GM19455 (cell line): ENCODE measurements around the gene LLCFC1.

ENCODE experiments used
- ATAC-seq: cut with Tn5 transposase; IDR thresholded peaks from one replicate; pipeline ENCODE4 v1.9.1; 2021; ENCODE audit not compliant: unreplicated experiment

LLCFC1 gene

GRCh38 chr7:142939226-142939910, at the start of gene LLCFC1:
Gene LLCFC1, plus strand, starts transcription at chr7:142939484. Its CDS starts 138 bp downstream, at chr7:142939622.
- no peak for ATAC-seq

DNA sequence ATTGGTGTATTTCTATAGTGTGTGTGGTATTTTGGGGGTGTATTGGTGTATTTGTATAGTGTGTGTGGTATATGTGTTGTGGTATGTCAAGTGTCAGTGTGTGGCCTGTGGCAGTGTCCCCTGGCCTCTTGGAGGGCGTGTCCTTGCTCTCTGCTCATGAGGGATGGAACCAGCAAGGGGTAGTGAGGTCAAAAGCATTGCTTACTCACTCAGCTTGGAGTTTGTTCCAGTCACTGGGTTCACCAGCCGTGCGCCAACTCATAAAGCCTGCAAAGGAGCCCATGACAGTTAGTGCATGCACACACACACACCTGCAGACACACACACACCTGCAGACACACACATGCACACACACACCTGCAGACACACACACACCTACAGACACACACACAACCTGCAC, 49.5 kb upstream of the LLCFC1 start:
- no peak for ATAC-seq

- ATAC-seq: no peak
Measured at GRCh38 chr7:142890874-142891485, 48.3 kb upstream of the LLCFC1 start.

DNA sequence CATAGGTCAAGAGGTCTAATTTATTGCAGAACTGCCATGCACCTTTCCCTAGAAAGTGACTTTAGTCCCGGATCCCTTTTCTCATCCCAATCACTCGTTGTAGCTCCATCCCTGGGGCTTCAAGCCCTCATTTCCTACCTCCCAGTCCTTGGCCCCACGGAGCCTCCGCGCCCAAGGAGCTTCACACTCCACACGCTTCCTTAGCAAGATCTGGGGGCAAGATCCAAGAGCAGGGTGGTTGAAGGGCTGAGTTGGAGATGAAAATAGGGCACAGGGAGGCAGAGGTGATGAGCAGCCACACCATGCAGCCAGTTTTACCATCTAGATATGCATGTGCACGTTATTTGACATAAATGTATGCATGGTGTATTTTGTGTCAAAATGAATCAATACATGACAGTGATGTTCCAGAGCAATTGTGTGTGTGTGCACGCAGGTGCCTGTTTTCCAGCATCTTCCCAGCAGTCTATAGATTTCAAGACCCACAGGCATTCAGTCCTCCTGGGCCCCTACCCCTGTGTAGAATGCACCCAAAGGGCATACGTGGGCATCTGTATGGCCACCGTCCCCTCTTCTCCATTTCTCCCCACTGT, 47.7 kb upstream of the LLCFC1 start:
- no peak for ATAC-seq

DNA sequence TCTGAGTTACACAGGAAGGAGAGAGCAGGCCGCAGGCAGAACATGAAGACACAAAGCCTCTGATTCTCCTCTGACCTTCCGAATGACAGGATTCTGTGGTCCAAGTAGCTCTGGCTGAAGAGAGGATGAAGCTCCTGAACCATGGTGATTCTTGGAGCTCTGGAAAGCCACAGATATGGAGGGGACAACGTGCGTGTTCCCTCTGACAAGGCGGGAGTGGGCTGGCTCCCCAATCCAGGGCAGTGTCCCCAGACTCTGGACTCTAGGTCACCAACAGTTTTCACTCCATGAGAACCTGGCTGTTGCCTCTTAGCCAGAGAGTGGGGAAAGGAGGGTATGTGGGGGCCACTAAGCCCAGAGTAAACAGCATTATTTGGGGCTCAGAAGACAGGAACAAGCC, 46.3 kb upstream of the LLCFC1 start:
- ATAC-seq: no peak

DNA sequence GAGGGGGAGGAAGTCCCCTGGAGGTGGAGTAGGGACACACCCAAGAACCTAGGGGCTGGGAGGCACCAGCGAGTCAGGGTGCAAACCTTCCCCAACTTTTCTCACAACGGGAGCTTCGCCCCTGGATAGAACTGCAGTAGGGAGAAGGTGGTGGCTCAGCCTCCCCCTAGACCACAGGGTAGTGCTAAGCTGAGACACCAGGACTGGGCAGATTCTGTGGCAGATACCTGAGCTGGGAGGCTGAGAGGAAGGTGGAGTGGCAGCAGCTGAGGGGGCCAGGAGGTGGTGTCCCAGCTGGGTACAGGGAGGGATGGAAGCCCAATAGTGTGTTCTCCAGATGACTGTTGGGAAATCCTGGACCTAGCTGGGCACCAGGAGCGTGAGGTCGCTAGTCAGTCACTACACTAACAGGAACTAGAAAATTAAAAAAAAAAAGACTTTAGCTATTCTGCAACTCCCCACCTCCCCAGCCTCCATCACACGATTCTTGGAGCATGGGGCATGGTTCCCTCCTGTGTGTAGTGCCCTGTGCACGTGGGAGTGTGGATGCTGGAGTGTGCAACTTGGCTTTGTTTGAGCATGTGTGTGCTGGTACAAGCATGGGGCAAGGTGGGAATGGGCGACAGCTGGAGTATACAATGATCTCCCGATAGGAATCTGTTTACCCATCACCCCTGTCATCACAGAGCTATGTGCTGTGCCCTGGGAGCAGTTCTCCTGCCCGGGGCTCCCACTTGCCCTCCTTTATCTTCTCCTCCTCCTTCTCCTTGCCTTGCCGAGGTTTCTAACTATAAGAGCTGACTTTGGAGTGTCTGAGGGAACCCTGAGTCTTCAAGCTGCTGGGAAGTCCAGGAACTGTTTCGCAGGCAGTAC, 44.9 kb upstream of the LLCFC1 start:
- ATAC-seq: no peak

GRCh38 chr7:142894985-142895593, 44.2 kb upstream of the LLCFC1 start:
- no peak for ATAC-seq

- ATAC-seq: no peak
Measured at GRCh38 chr7:142896151-142896550, 43.1 kb upstream of the LLCFC1 start.

DNA sequence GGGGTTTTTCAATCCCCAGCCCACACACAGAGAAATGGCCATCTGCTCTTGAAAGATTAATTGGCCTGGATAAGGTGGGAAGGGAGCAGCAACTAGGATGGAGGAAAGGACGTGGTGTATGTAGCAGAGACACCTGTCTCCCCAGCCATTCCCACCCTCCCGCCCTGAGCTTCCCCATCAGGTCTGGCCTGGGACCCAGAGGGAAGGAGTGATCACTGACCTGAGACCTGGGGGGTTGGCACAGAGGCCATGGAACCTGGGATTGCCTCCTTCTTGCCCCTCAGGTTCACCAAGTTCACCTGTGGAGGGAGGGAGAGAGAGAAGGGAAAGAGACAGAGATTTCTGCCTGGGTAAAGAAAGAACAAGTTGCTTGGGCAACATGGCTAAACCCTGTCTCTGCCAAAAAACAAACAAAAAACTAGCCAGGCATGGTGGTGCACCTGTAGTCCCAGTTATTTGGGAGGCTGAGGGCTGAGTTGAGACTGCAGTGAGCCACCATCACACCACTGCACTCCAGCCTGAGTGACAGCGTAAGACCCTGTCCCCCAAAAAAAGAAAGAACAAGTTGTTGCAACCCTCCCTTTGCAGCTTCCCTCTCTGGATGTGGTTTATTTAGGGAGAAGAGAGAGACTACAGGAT, 42.4 kb upstream of the LLCFC1 start:
- ATAC-seq: no peak

- ATAC-seq: no peak
Measured at GRCh38 chr7:142897691-142898090, 41.6 kb upstream of the LLCFC1 start.

- no peak for ATAC-seq
Measured at GRCh38 chr7:142898377-142899170, 40.7 kb upstream of the LLCFC1 start.

DNA sequence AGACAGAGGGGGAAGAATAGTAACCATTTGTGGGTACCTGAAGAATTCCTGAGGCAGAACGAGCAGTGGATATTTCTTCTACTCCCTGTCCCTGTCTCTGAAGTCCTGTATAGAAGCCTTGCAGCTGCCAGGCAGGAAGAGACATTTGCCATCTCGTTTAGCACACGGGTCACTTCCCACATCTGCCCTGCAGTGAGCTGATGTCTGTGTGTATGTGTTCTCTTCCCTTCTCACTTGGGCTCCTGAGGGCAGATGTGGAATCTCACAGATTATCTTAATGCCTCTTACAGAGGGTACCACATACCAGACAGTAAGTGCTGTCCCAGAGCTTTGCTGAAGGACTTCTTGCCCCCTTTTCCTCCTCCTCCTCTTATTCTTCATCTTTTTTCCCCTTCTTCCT, 39.6 kb upstream of the LLCFC1 start:
- no peak for ATAC-seq

- ATAC-seq: no peak
Measured at GRCh38 chr7:142901426-142902259, 37.6 kb upstream of the LLCFC1 start.

DNA sequence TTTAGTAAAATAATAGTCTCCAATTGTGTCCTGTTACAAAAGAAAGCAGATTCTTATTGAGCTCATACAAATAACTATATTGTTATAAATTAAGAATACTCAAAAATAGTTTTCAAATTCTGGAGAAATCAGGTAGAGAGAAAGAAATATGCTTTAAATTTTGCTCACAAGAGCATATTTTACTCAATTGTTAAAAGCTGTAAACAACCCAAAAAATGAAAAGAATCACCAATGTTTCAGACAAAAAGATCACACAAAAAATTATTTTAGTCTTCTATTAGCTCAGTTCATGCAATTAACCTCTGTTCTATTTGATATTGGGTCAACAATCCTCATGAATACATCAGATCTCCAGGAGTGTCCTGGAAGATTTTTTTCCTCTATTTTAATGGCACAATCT, 35.2 kb upstream of the LLCFC1 start:
- ATAC-seq: no peak

DNA sequence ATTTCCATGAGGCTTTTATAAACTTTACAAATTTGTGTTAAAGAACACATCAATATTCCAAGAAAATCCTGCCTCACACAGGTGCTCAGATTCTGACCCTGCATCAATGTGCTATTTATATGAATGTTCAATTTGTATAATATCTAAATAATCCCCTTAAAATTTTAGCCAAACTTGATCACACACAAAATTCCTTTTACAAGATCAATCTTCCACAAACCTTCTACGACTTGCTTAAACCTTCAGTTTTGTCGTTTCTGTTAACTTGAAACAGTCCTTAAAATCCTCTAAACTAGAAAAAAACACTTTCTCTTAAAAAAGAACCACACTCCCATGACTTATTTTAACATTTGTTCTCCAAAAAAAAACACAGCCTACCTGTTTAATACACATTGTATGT, 33.5 kb upstream of the LLCFC1 start:
- ATAC-seq: no peak

DNA sequence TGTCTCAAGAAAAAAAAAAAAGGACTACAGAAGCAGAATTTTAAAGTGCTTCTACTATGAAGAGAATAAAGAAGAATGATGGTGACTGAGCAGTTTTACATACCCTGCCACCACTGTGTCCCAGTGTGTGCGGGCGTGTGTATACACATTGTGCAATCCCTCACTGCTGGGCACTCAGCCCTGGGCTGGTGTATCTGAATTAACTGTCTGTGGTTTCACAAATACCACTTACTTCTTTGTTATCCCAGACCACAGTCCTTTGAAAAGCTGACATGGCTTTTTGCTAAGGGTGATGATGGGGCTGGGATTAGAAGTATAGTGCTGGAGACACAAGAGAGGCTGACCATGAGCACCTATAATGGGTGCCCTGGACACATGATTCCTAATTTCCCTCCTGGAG, 32.6 kb upstream of the LLCFC1 start:
- ATAC-seq: no peak

DNA sequence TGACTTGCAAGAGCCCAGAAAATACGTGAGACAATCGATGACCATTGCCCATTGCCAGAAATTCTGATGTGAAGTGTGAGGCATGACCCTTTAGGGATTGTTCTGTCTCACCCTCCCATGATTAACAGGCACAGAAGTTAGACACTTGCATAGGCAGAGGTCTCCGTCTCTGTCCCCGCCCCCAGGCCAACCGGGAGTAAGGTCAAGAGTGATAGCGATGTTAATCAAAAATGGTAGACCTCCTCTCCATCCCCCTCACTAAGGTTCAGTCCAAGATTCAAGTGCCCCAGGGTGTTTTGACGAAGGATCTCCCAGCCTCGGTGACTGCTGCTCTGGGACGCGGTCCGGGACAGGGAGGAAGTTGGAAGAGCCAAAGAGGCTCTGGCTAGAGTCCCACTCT, 31.0 kb upstream of the LLCFC1 start:
- ATAC-seq: no peak

- no peak for ATAC-seq
Measured at GRCh38 chr7:142908921-142909890, 30.1 kb upstream of the LLCFC1 start.
